IMR-90 (cell line): ENCODE data around the gene TMPRSS11E. TPM values are rescaled to one million over a fixed set of nuclear protein-coding genes. Genes with fewer than 3 reads are reported as not detected.

Source experiments
- ATAC-seq: fragments of 200-7000 bp; cut with Tn5 transposase; 2 replicates; pipeline ENCODE4 v1.9.1; 2020; ENCODE audit warnings: low read depth, mild to moderate bottlenecking, moderate library complexity
- BruUV-seq: library from RNA; stranded (reverse); fragments of 400-500 nt; replicated peaks from 2 replicates; lab custom pipeline; 2021; lab: Mats Ljungman, UMichigan
- CTCF ChIA-PET: fragments of 300-600 bp; formaldehyde crosslinking; extraction: SDS; loops from one replicate; lab custom pipeline; 2021; ENCODE audit warnings: antibody characterized with exemption; lab: Yijun Ruan, JAX
- POLR2A ChIA-PET: fragments of 300-600 bp; sonication (Branson Sonifier 250); formaldehyde crosslinking; loops from one replicate; lab custom pipeline; 2022; ENCODE audit warnings: antibody characterized with exemption; ENCODE audit not compliant: unreplicated experiment; lab: Charles Lee
- DNase-seq: peaks from one replicate; pipeline ENCODE4 v3.0.0; 2013
- H2AFZ ChIP-seq: replicated peaks from 2 replicates; pipeline ENCODE3; 2013; ENCODE audit warnings: low read length, mild to moderate bottlenecking; ENCODE audit not compliant: poor library complexity
- H2AK5ac ChIP-seq: 2 replicates; pipeline ENCODE4 v1.6.1; 2013; ENCODE audit warnings: low read depth, low read length, inconsistent platforms
- H2AK9ac ChIP-seq: replicated peaks from 2 replicates; pipeline ENCODE3; 2013; ENCODE audit warnings: mild to moderate bottlenecking, low read depth, low read length, moderate library complexity; ENCODE audit not compliant: poor library complexity
- H2BK120ac ChIP-seq: 2 replicates; pipeline ENCODE4 v1.6.1; 2013; ENCODE audit warnings: low read depth, low read length, inconsistent platforms
- H2BK15ac ChIP-seq: 3 replicates; pipeline ENCODE4 v1.6.1; 2013; ENCODE audit warnings: low read depth, low read length, inconsistent platforms
- H2BK20ac ChIP-seq: 2 replicates; pipeline ENCODE4 v1.6.1; 2013; ENCODE audit warnings: low read depth, mild to moderate bottlenecking, inconsistent platforms, low read length, moderate library complexity
- H2BK5ac ChIP-seq: 2 replicates; pipeline ENCODE4 v1.6.1; 2013; ENCODE audit warnings: mild to moderate bottlenecking, low read depth, low read length, inconsistent platforms; ENCODE audit not compliant: poor library complexity, severe bottlenecking
- H3K14ac ChIP-seq: replicated peaks from 2 replicates; pipeline ENCODE4 v1.6.1; 2013; ENCODE audit warnings: low read depth, low read length, inconsistent platforms
- H3K18ac ChIP-seq: 2 replicates; pipeline ENCODE4 v1.6.1; 2013; ENCODE audit warnings: low read depth, low read length, control low read depth
- H3K23ac ChIP-seq: 2 replicates; pipeline ENCODE4 v1.6.1; 2013; ENCODE audit warnings: low read depth, low read length, inconsistent platforms
- H3K27ac ChIP-seq: 2 replicates; pipeline ENCODE4 v1.5.1; 2013; ENCODE audit warnings: mild to moderate bottlenecking, control low read depth, low read length; ENCODE audit not compliant: insufficient read depth
- H3K27me3 ChIP-seq: 2 replicates; pipeline ENCODE4 v1.6.1; 2013; ENCODE audit warnings: low read length; ENCODE audit not compliant: control insufficient read depth, insufficient read depth
- H3K36me3 ChIP-seq: 2 replicates; pipeline ENCODE4 v1.6.1; 2013; ENCODE audit warnings: low read length, mixed read lengths; ENCODE audit not compliant: control insufficient read depth, insufficient read depth
- H3K4ac ChIP-seq: 2 replicates; pipeline ENCODE4 v1.6.1; 2013; ENCODE audit warnings: low read depth, low read length, inconsistent platforms
- H3K4me1 ChIP-seq: 2 replicates; pipeline ENCODE4 v1.6.1; 2013; ENCODE audit warnings: low read length, mixed read lengths; ENCODE audit not compliant: control insufficient read depth, insufficient read depth
- H3K4me2 ChIP-seq: 2 replicates; pipeline ENCODE4 v1.6.1; 2013; ENCODE audit warnings: low read depth, mild to moderate bottlenecking, control low read depth, low read length, moderate library complexity
- H3K4me3 ChIP-seq: 2 replicates; pipeline ENCODE4 v1.5.1; 2013; ENCODE audit warnings: low read depth, mild to moderate bottlenecking, control low read depth, low read length, moderate library complexity; ENCODE audit not compliant: insufficient read depth
- H3K56ac ChIP-seq: 2 replicates; pipeline ENCODE4 v1.6.1; 2013; ENCODE audit warnings: low read length, inconsistent platforms; ENCODE audit not compliant: insufficient read depth; ENCODE audit errors: extremely low read depth
- H3K79me1 ChIP-seq, 2 experiments: 2 replicates each; pipeline ENCODE4 v1.6.1; 2013; ENCODE audit warnings: low read length in 2 of 2, inconsistent platforms in 1 of 2, low read depth in 1 of 2
- H3K9ac ChIP-seq: 2 replicates; pipeline ENCODE4 v1.6.1; 2013; ENCODE audit warnings: low read depth, low read length, control low read depth
- H3K9me1 ChIP-seq: 2 replicates; pipeline ENCODE4 v1.6.1; 2013; ENCODE audit warnings: low read length, inconsistent platforms; ENCODE audit not compliant: insufficient read depth
- H3K9me3 ChIP-seq: 2 replicates; pipeline ENCODE4 v1.6.1; 2013; ENCODE audit warnings: low read length; ENCODE audit not compliant: control insufficient read depth, insufficient read depth
- H4K20me1 ChIP-seq: 2 replicates; pipeline ENCODE4 v1.6.1; 2013; ENCODE audit warnings: low read length, inconsistent platforms; ENCODE audit not compliant: insufficient read depth
- H4K5ac ChIP-seq: 2 replicates; pipeline ENCODE4 v1.6.1; 2013; ENCODE audit warnings: mild to moderate bottlenecking, low read depth, low read length, control low read depth
- H4K8ac ChIP-seq, 2 experiments: 2 replicates each; pipeline ENCODE4 v1.6.1; 2013; ENCODE audit warnings: low read depth in 2 of 2, low read length in 2 of 2, control low read depth in 1 of 2, inconsistent platforms in 1 of 2
- H4K91ac ChIP-seq: 2 replicates; pipeline ENCODE4 v1.6.1; 2013; ENCODE audit warnings: low read depth, low read length, inconsistent platforms; ENCODE audit not compliant: insufficient read depth
- BHLHE40 ChIP-seq: fragments of 150-350 bp; IDR thresholded peaks from 2 replicates; pipeline ENCODE4 v1.6.1; 2016; ENCODE audit warnings: mild to moderate bottlenecking, low read depth, low read length
- CEBPB ChIP-seq: IDR thresholded peaks from 2 replicates; pipeline ENCODE4 v1.6.1; 2012; ENCODE audit warnings: low read depth, low read length, improper control_type of control experiment
- CHD1 ChIP-seq: IDR thresholded peaks from 2 replicates; pipeline ENCODE4 v1.6.1; 2012; ENCODE audit warnings: low read depth, low read length, improper control_type of control experiment
- CTCF ChIP-seq: conservative IDR thresholded peaks from 2 replicates; pipeline ENCODE4 v1.5.1; 2012; ENCODE audit warnings: mild to moderate bottlenecking, low read depth, low read length, improper control_type of control experiment
- ELK1 ChIP-seq: fragments of 150-350 bp; IDR thresholded peaks from 2 replicates; pipeline ENCODE4 v1.6.1; 2016; ENCODE audit warnings: low read depth, mild to moderate bottlenecking, low read length, moderate library complexity, borderline replicate concordance
- FOS ChIP-seq: fragments of 150-350 bp; IDR thresholded peaks from 2 replicates; pipeline ENCODE4 v1.6.1; 2016; ENCODE audit warnings: low read depth, low read length
- MAFK ChIP-seq: IDR thresholded peaks from 2 replicates; pipeline ENCODE4 v1.6.1; 2012; ENCODE audit warnings: low read depth, low read length, improper control_type of control experiment
- MAZ ChIP-seq: IDR thresholded peaks from 2 replicates; pipeline ENCODE4 v1.6.1; 2012; ENCODE audit warnings: low read depth, mild to moderate bottlenecking, low read length, improper control_type of control experiment, moderate library complexity, borderline replicate concordance
- MXI1 ChIP-seq: IDR thresholded peaks from 2 replicates; pipeline ENCODE4 v1.6.1; 2012; ENCODE audit warnings: low read depth, mild to moderate bottlenecking, low read length, moderate library complexity, borderline replicate concordance
- RAD21 ChIP-seq: IDR thresholded peaks from 2 replicates; pipeline ENCODE4 v1.6.1; 2012; ENCODE audit warnings: low read length, improper control_type of control experiment
- RFX5 ChIP-seq: IDR thresholded peaks from 2 replicates; pipeline ENCODE4 v1.8.0; 2012; ENCODE audit warnings: low read depth, mild to moderate bottlenecking, low read length, moderate library complexity
- WGBS, 2 experiments: methylation state at CpG; one replicate each; pipeline versions ENCODE4 v1.1.5 to v1.1.7; 2013; ENCODE audit warnings: missing lambda C conversion rate in 2 of 2; ENCODE audit not compliant: insufficient read length in 1 of 2; ENCODE audit errors: extremely low coverage in 2 of 2; 5-methylcytosine and 5-hydroxymethylcytosine counted together
- dilution Hi-C: fragments of 300-500 bp; cut with HindIII; formaldehyde crosslinking; loops from one replicate; pipeline ENCODE4 v1.14.3; 2018; ENCODE audit warnings: low sequenced_read_pairs; ENCODE audit not compliant: unreplicated experiment
- in situ Hi-C: fragments of 300-500 bp; cut with MboI; formaldehyde crosslinking; loops from 3 replicates; pipeline ENCODE4 v1.14.3; 2019; ENCODE audit warnings: low sequenced_read_pairs, inconsistent platforms, mixed read lengths
- intact Hi-C: fragments of 100-400 bp; cut with micrococcal nuclease; formaldehyde crosslinking; loops from 2 replicates; pipeline ENCODE4 v1.10.0; 2022
- polyA plus RNA-seq, 3 experiments: library from polyadenylated mRNA; depleted of rRNA; stranded (reverse); fragments of >200 nt; gene quantifications; 2 replicates each; pipeline ENCODE4 v1.2.3, GENCODE V29; 2012; ENCODE audit warnings: low replicate concordance in 1 of 3
- total RNA-seq: library from RNA; depleted of rRNA; stranded (reverse); fragments of >200 nt; gene quantifications from 2 replicates; pipeline ENCODE4 v1.2.3, GENCODE V29; 2012
- TF ChIP-seq, protein P1 (sequence below): fragments of 150-350 bp; IDR thresholded peaks from 2 replicates; pipeline ENCODE4 v1.6.1; 2017; ENCODE audit warnings: mild to moderate bottlenecking, antibody characterized with exemption, low read length, low read depth

Gene TMPRSS11E
- total and polyA plus RNA-seq, 2 of the 4 experiments (the other 2 are of a cell fraction), result not detected

DNA sequence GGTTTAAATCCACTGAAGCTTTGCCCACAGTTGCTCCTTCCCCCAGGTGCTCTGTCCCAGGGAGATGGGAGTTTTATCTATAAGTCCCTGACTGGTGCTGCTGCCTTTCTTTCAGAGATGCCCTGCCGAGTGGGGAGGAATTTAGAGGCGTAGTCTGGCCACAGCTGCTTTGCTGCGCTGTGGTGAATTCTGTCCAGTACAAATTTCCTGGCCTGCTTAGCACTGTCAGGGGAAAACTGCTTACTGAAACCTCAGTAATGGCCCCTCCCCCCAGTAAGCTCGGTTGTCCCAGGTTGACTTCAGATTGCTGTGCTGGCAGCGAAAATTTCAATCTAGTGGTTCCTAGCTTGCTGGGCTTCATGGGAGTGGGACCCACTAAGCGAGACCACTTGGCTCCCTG lies 88.7 kb downstream of the TMPRSS11E start:
- Histone ChIP-seq H3K79me1 (no peaks in the 10 kb centered on the region), H3K27ac (no peak overlapping the region), H3K4me2 (no peak overlapping the region), H3K4me3 (no peak overlapping the region), H2AK5ac (no peak overlapping the region), H3K18ac (no peak overlapping the region), H2BK120ac (no peak overlapping the region), H2AFZ (no peak overlapping the region), H3K4me1 (no peaks in the 10 kb centered on the region), H2BK15ac (no peak overlapping the region), H3K9me1 (no peaks in the 10 kb centered on the region), H2AK9ac (no peak overlapping the region), H4K8ac (no peak overlapping the region), H4K20me1 (no peaks in the 10 kb centered on the region), H3K9ac (no peak overlapping the region), H3K23ac (no peak overlapping the region), H4K91ac (no peak overlapping the region), H2BK5ac (no peak overlapping the region), H3K27me3 (no peaks in the 10 kb centered on the region), H3K9me3 (no peaks in the 10 kb centered on the region), H2BK20ac (no peak overlapping the region), H3K14ac (no peak overlapping the region), H3K36me3 (no peaks in the 10 kb centered on the region), H4K5ac (no peak overlapping the region), H3K4ac (no peak overlapping the region), H3K56ac (no peak overlapping the region)
- dilution Hi-C loops, result no loop called here
- DNase-seq (no peak), ATAC-seq (no peak)
- no TSS peak for BruUV-seq
- intact Hi-C loops, result no loop called here
- TF ChIP-seq MXI1, result no peak
- TF ChIP-seq ELK1, result no peak
- TF ChIP-seq, protein P1, sequence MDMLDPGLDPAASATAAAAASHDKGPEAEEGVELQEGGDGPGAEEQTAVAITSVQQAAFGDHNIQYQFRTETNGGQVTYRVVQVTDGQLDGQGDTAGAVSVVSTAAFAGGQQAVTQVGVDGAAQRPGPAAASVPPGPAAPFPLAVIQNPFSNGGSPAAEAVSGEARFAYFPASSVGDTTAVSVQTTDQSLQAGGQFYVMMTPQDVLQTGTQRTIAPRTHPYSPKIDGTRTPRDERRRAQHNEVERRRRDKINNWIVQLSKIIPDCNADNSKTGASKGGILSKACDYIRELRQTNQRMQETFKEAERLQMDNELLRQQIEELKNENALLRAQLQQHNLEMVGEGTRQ, result no peak
- TF ChIP-seq MAZ, result no peak
- no peak for TF ChIP-seq FOS
- no peak for TF ChIP-seq BHLHE40
- no peak for TF ChIP-seq CEBPB
- TF ChIP-seq RAD21, result no peak
- TF ChIP-seq RFX5, result no peak
- no peak for TF ChIP-seq CTCF
- no peak for TF ChIP-seq CHD1
- no peak for TF ChIP-seq MAFK
- CTCF ChIA-PET, result no interaction called here
- in situ Hi-C loops, result no loop called here
- WGBS, 2 experiments, result no CpG with 5 or more reads among the region's 6 CpGs
- POLR2A ChIA-PET, result no interaction called here
